Measurements from ENCODE around the gene DGCR2. TPM values are rescaled to one million over a fixed set of nuclear protein-coding genes. Genes with fewer than 3 reads are reported as not detected.
"Not testable (repeated sequence)": the region's sequence is repeated elsewhere in the genome, so short reads cannot be mapped to it uniquely, and the experiment has no call there.

Gene DGCR2
- total and polyA plus RNA-seq, 2 of the 8 experiments (the other 6 are each of a cell fraction or from before 2014, with no cell fraction given): 42.3 to 62.2 TPM

- H3K23ac ChIP-seq (ENCODE audit: insufficient read length); H2BK120ac ChIP-seq (replicated peaks; ENCODE audit: low read depth, low read length); H3K4me3 ChIP-seq (ENCODE audit: extremely low read depth in 1 of 4, insufficient read depth in 2 of 4, low read depth in 3 of 4, low read length in 4 of 4); H3K56ac ChIP-seq (replicated peaks; ENCODE audit: insufficient read length, low read depth, low read length); H3K79me2 ChIP-seq (ENCODE audit: control insufficient read depth in 1 of 2, insufficient read depth in 2 of 2, low read length in 2 of 2); H4K5ac ChIP-seq (ENCODE audit: insufficient read length, low read depth, low read length); H3K18ac ChIP-seq (ENCODE audit: extremely low read depth, low read length); H2BK12ac ChIP-seq (ENCODE audit: low read depth, low read length); H2BK20ac ChIP-seq (ENCODE audit: low read length); H4K8ac ChIP-seq (ENCODE audit: extremely low read depth, insufficient read depth, low read length); H3K27ac ChIP-seq (ENCODE audit: low read depth, low read length); H2BK5ac ChIP-seq (ENCODE audit: low read depth, low read length); H3K27me3 ChIP-seq (replicated peaks in 1 of 4; ENCODE audit: control insufficient read depth in 3 of 4, extremely low read depth in 1 of 4, insufficient read depth in 3 of 4, low read length in 3 of 4); H3K9me3 ChIP-seq (ENCODE audit: insufficient read depth in 2 of 2, low read depth in 1 of 2, low read length in 1 of 2); H2AFZ ChIP-seq (ENCODE audit: low read length); H3K36me3 ChIP-seq (ENCODE audit: control insufficient read depth in 2 of 4, insufficient read depth in 4 of 4, low read length in 3 of 4); H3K4me2 ChIP-seq (ENCODE audit: insufficient read depth in 1 of 2, low read depth in 2 of 2, low read length in 2 of 2); H3K9ac ChIP-seq (replicated peaks in 1 of 4; ENCODE audit: extremely low read depth in 1 of 4, low read depth in 3 of 4, low read length in 3 of 4); DNase-seq (ENCODE audit: low read depth in 1 of 2, low spot score in 2 of 2); H2AK5ac ChIP-seq (ENCODE audit: low read depth, low read length); H2BK15ac ChIP-seq (ENCODE audit: low read length); H3K14ac ChIP-seq (ENCODE audit: insufficient read length); H3K23me2 ChIP-seq (ENCODE audit: low read depth, low read length); H3K79me1 ChIP-seq (ENCODE audit: low read depth, low read length); H3K4me1 ChIP-seq (replicated peaks in 1 of 4; ENCODE audit: control insufficient read depth in 3 of 4, insufficient read depth in 4 of 4, low read length in 3 of 4); FAIRE-seq; H3K4ac ChIP-seq (replicated peaks; ENCODE audit: insufficient read length, low read depth, low read length); H4K91ac ChIP-seq (replicated peaks; ENCODE audit: insufficient read length, low read length): not testable (repeated sequence)
- POLR2A ChIA-PET (ENCODE audit: partially characterized antibody): interaction anchor here (1.4 kb wide), 1 partner anchor 11 kb away, joined by 3 read pairs; no protein-coding TSS in a partner anchor
- peaks cover 5 to 12% of the 10 kb centered on the region in 2 experiments for H4K20me1 ChIP-seq (replicated peaks in 1 of 2; ENCODE audit: control insufficient read depth in 1 of 2, insufficient read depth in 2 of 2, low read length in 2 of 2)
- no CpG with 5 or more reads among the region's 32 CpGs for WGBS, 2 experiments (ENCODE audit: extremely low coverage in 1 of 2, insufficient coverage in 1 of 2, insufficient read length in 1 of 2, insufficient replicate concordance in 2 of 2, low coverage in 1 of 2, low lambda C conversion rate in 2 of 2, missing lambda C conversion rate in 1 of 2)
- CTCF ChIA-PET (ENCODE audit: partially characterized antibody): interaction anchor here (0.6 to 1.5 kb wide), 3 partner anchors 11 to 171 kb away, joined by 3 to 8 read pairs (median 3); no protein-coding TSS in a partner anchor
Observed at GRCh38 chr22:19084586-19084985, 37.6 kb downstream of the DGCR2 start.

- H3K4ac ChIP-seq (replicated peaks; ENCODE audit: insufficient read length, low read depth, low read length); CTCF ChIA-PET (ENCODE audit: partially characterized antibody): not testable (repeated sequence)
- WGBS, 2 experiments (ENCODE audit: extremely low coverage in 1 of 2, insufficient coverage in 1 of 2, insufficient read length in 1 of 2, insufficient replicate concordance in 2 of 2, low coverage in 1 of 2, low lambda C conversion rate in 2 of 2, missing lambda C conversion rate in 1 of 2): 97% methylated on average over 19 of the region's 30 CpGs; no CpG with 5 or more reads in 1 of the 2 experiments
Observed at GRCh38 chr22:19084126-19084525, 38.1 kb downstream of the DGCR2 start.

More at GRCh38 chr22:19084126-19084525, 38.1 kb downstream of the DGCR2 start:
- H2BK15ac ChIP-seq (ENCODE audit: low read length); H2BK5ac ChIP-seq (ENCODE audit: low read depth, low read length); H2AK5ac ChIP-seq (ENCODE audit: low read depth, low read length); H4K91ac ChIP-seq (replicated peaks; ENCODE audit: insufficient read length, low read length); H2BK20ac ChIP-seq (ENCODE audit: low read length); H2AFZ ChIP-seq (ENCODE audit: low read length); H3K23me2 ChIP-seq (ENCODE audit: low read depth, low read length); H3K18ac ChIP-seq (ENCODE audit: extremely low read depth, low read length); H3K79me1 ChIP-seq (ENCODE audit: low read depth, low read length); H3K27me3 ChIP-seq (replicated peaks in 1 of 4; ENCODE audit: control insufficient read depth in 3 of 4, extremely low read depth in 1 of 4, insufficient read depth in 3 of 4, low read length in 3 of 4); H3K79me2 ChIP-seq (ENCODE audit: control insufficient read depth in 1 of 2, insufficient read depth in 2 of 2, low read length in 2 of 2); H3K9me3 ChIP-seq (ENCODE audit: insufficient read depth in 2 of 2, low read depth in 1 of 2, low read length in 1 of 2); H3K9ac ChIP-seq (replicated peaks in 1 of 4; ENCODE audit: extremely low read depth in 1 of 4, low read depth in 3 of 4, low read length in 3 of 4); H4K8ac ChIP-seq (ENCODE audit: extremely low read depth, insufficient read depth, low read length); H3K36me3 ChIP-seq (ENCODE audit: control insufficient read depth in 2 of 4, insufficient read depth in 4 of 4, low read length in 3 of 4); H2BK120ac ChIP-seq (replicated peaks; ENCODE audit: low read depth, low read length); H3K56ac ChIP-seq (replicated peaks; ENCODE audit: insufficient read length, low read depth, low read length); H2BK12ac ChIP-seq (ENCODE audit: low read depth, low read length); H3K4me1 ChIP-seq (replicated peaks in 1 of 4; ENCODE audit: control insufficient read depth in 3 of 4, insufficient read depth in 4 of 4, low read length in 3 of 4); DNase-seq (ENCODE audit: low read depth in 1 of 2, low spot score in 2 of 2); H3K27ac ChIP-seq (ENCODE audit: low read depth, low read length); H3K4me2 ChIP-seq (ENCODE audit: insufficient read depth in 1 of 2, low read depth in 2 of 2, low read length in 2 of 2); H4K5ac ChIP-seq (ENCODE audit: insufficient read length, low read depth, low read length); H3K23ac ChIP-seq (ENCODE audit: insufficient read length); H3K4me3 ChIP-seq (ENCODE audit: extremely low read depth in 1 of 4, insufficient read depth in 2 of 4, low read depth in 3 of 4, low read length in 4 of 4); FAIRE-seq; POLR2A ChIA-PET (ENCODE audit: partially characterized antibody); H3K14ac ChIP-seq (ENCODE audit: insufficient read length): not testable (repeated sequence)
- peaks cover 5 to 10% of the 10 kb centered on the region in 2 experiments for H4K20me1 ChIP-seq (replicated peaks in 1 of 2; ENCODE audit: control insufficient read depth in 1 of 2, insufficient read depth in 2 of 2, low read length in 2 of 2)

Data from H1 (cell line).